Osteocyte (in vitro differentiated cells): ENCODE results near the gene TM4SF5. TPM values are rescaled to one million over a fixed set of nuclear protein-coding genes. Genes with fewer than 3 reads are reported as not detected.
"Not testable (repeated sequence)": the region's sequence is repeated elsewhere in the genome, so short reads cannot be mapped to it uniquely, and the experiment has no call there.

Experiments
- DNase-seq: peaks from one replicate; pipeline ENCODE4 v3.0.0; 2021; ENCODE audit warnings: mixed read lengths; ENCODE audit not compliant: unreplicated experiment; ENCODE audit errors: extremely low spot score
- H3K27ac Mint-ChIP-seq: one replicate; pipeline ENCODE4 v1.8.0; 2021; ENCODE audit warnings: mild to moderate bottlenecking, mixed read lengths; ENCODE audit not compliant: unreplicated experiment
- H3K27me3 Mint-ChIP-seq: one replicate; pipeline ENCODE4 v1.8.0; 2021; ENCODE audit warnings: mixed read lengths; ENCODE audit not compliant: unreplicated experiment
- H3K36me3 Mint-ChIP-seq: one replicate; pipeline ENCODE4 v1.8.0; 2021; ENCODE audit warnings: mixed read lengths; ENCODE audit not compliant: unreplicated experiment
- H3K4me1 Mint-ChIP-seq: one replicate; pipeline ENCODE4 v1.8.0; 2021; ENCODE audit warnings: mixed read lengths; ENCODE audit not compliant: unreplicated experiment
- H3K4me3 Mint-ChIP-seq: one replicate; pipeline ENCODE4 v1.8.0; 2021; ENCODE audit warnings: mild to moderate bottlenecking, moderate library complexity, mixed read lengths; ENCODE audit not compliant: unreplicated experiment
- H3K9me3 Mint-ChIP-seq: one replicate; pipeline ENCODE4 v1.8.0; 2021; ENCODE audit warnings: mixed read lengths; ENCODE audit not compliant: unreplicated experiment
- CTCF ChIP-seq: fragments of 200-600 bp; sonication (generic); IDR thresholded peaks from 2 replicates; pipeline ENCODE4 v1.5.0; 2021; ENCODE audit warnings: antibody characterized with exemption, mild to moderate bottlenecking, moderate library complexity
- total RNA-seq: library from RNA; stranded (reverse); gene quantifications from 2 replicates; pipeline ENCODE4 v1.2.1, GENCODE V29; 2021

TM4SF5 gene
- total RNA-seq, 1 donor from 2014 or later: not detected

- no peak for DNase-seq
- TF ChIP-seq CTCF: no peak
Observed at GRCh38 chr17:4818276-4818675, 46.6 kb downstream of the TM4SF5 start.

GRCh38 chr17:4822835-4823234, 51.1 kb downstream of the TM4SF5 start:
- Mint-ChIP-seq H3K4me1 (no peaks in the 10 kb centered on the region), H3K9me3 (no peaks in the 10 kb centered on the region), H3K27me3 (no peaks in the 10 kb centered on the region), H3K4me3 (no peak overlapping the region), H3K27ac (no peak overlapping the region), H3K36me3 (no peaks in the 10 kb centered on the region)
- TF ChIP-seq CTCF: no peak
- no peak for DNase-seq

More at GRCh38 chr17:4818276-4818675, 46.6 kb downstream of the TM4SF5 start:
- Mint-ChIP-seq H3K27me3 (no peaks in the 10 kb centered on the region), H3K36me3 (peaks cover 5% of the 10 kb centered on the region), H3K4me1 (no peaks in the 10 kb centered on the region), H3K4me3 (no peak overlapping the region), H3K9me3 (no peaks in the 10 kb centered on the region), H3K27ac (no peak overlapping the region)

GRCh38 chr17:4823373-4824089, 51.8 kb downstream of the TM4SF5 start:
- no peaks in the 10 kb centered on the region for H3K27me3 Mint-ChIP-seq
- H3K4me1 Mint-ChIP-seq: no peaks in the 10 kb centered on the region
- no peak for DNase-seq
- no peak overlapping the region for H3K27ac Mint-ChIP-seq
- no peak for TF ChIP-seq CTCF
- no peaks in the 10 kb centered on the region for H3K36me3 Mint-ChIP-seq
- H3K4me3 Mint-ChIP-seq: no peak overlapping the region
- no peaks in the 10 kb centered on the region for H3K9me3 Mint-ChIP-seq

- Mint-ChIP-seq H3K27me3 (no peaks in the 10 kb centered on the region), H3K9me3 (no peaks in the 10 kb centered on the region), H3K4me1 (no peaks in the 10 kb centered on the region), H3K36me3 (no peaks in the 10 kb centered on the region), H3K27ac (no peak overlapping the region), H3K4me3 (no peak overlapping the region)
- no peak for TF ChIP-seq CTCF
- DNase-seq: no peak
Observed at GRCh38 chr17:4827399-4827798, 55.7 kb downstream of the TM4SF5 start.

- not testable (repeated sequence) for H3K36me3 Mint-ChIP-seq, H3K27me3 Mint-ChIP-seq, H3K9me3 Mint-ChIP-seq, DNase-seq
- H3K27ac Mint-ChIP-seq: peak overlapping the region; percentile 97
- peaks cover 35% of the 10 kb centered on the region for H3K4me1 Mint-ChIP-seq
- H3K4me3 Mint-ChIP-seq: peak overlapping the region; percentile 91
Observed at GRCh38 chr17:4832829-4833177, 61.1 kb downstream of the TM4SF5 start.

Other genes starting within 250 kb of the TM4SF5 start
- 47.9 and 48.5 TPM in 2 replicates for gene MYBBP1A, start 216.5 kb upstream of the TM4SF5 start, total RNA-seq
- gene GGT6, start 211.3 kb upstream of the TM4SF5 start, total RNA-seq: not detected in 2 replicates
- 1.7 and 2.8 TPM in 2 replicates for gene SMTNL2, start 187.4 kb upstream of the TM4SF5 start, total RNA-seq
- gene ALOX15, start 130.2 kb upstream of the TM4SF5 start, total RNA-seq: not detected in 2 replicates
- 60.5 and 60.7 TPM in 2 replicates for gene PELP1, start 67.7 kb upstream of the TM4SF5 start, total RNA-seq
- 19.4 and 23.6 TPM in 2 replicates for gene ARRB2, start 61.3 kb upstream of the TM4SF5 start, total RNA-seq
- gene MED11, start 40.5 kb upstream of the TM4SF5 start, total RNA-seq: 15.3 and 19.4 TPM in 2 replicates
- gene ZMYND15, start 32.1 kb upstream of the TM4SF5 start, total RNA-seq: 0.55 and 0.99 TPM in 2 replicates
- 11.0 and 12.8 TPM in 2 replicates for gene CXCL16, start 32.0 kb upstream of the TM4SF5 start, total RNA-seq
- 1.9 and 2.4 TPM in 2 replicates for gene VMO1, start 14.5 kb downstream of the TM4SF5 start, total RNA-seq
- gene GLTPD2, start 17.1 kb downstream of the TM4SF5 start, total RNA-seq: not detected in 2 replicates
- gene PSMB6, start 24.3 kb downstream of the TM4SF5 start, total RNA-seq: 119 TPM in 2 replicates
- gene PLD2, start 35.3 kb downstream of the TM4SF5 start, total RNA-seq: 49.3 and 52.2 TPM in 2 replicates
- gene MINK1, start 61.5 kb downstream of the TM4SF5 start, total RNA-seq: 93.2 and 93.3 TPM in 2 replicates
- gene C17orf107, start 127.7 kb downstream of the TM4SF5 start, total RNA-seq: 0.78 and 1.3 TPM in 2 replicates
- gene CHRNE, start 131.2 kb downstream of the TM4SF5 start, total RNA-seq: 0.27 TPM in 1 of 2 replicates, not detected in the other
- gene GP1BA, start 160.4 kb downstream of the TM4SF5 start, total RNA-seq: not detected in 2 replicates
- gene SLC25A11, start 168.2 kb downstream of the TM4SF5 start, total RNA-seq: 59.6 and 60.6 TPM in 2 replicates
- 105 and 115 TPM in 2 replicates for gene RNF167, start 168.4 kb downstream of the TM4SF5 start, total RNA-seq
- gene PFN1, start 176.6 kb downstream of the TM4SF5 start, total RNA-seq: 509 and 514 TPM in 2 replicates
- 9.4 and 9.5 TPM in 2 replicates for gene ENO3, start 179.2 kb downstream of the TM4SF5 start, total RNA-seq
- 90.8 and 92.9 TPM in 2 replicates for gene SPAG7, start 195.9 kb downstream of the TM4SF5 start, total RNA-seq
- 69.4 and 83.5 TPM in 2 replicates for gene CAMTA2, start 215.8 kb downstream of the TM4SF5 start, total RNA-seq
- 0.89 and 1.8 TPM in 2 replicates for gene INCA1, start 225.6 kb downstream of the TM4SF5 start, total RNA-seq
- gene KIF1C, start 226.1 kb downstream of the TM4SF5 start, total RNA-seq: 123 and 127 TPM in 2 replicates